Panc1 (cell line): ENCODE results near the gene ZHX3. TPM values are rescaled to one million over a fixed set of nuclear protein-coding genes. Genes with fewer than 3 reads are reported as not detected.

ENCODE experiments used
- ATAC-seq: fragments of 200-7000 bp; cut with Tn5 transposase; 2 replicates; pipeline ENCODE4 v1.9.1; 2020; ENCODE audit warnings: mild to moderate bottlenecking, moderate library complexity
- BruUV-seq: library from RNA; stranded (reverse); fragments of 400-500 nt; replicated peaks from 2 replicates; lab custom pipeline; 2021; lab: Mats Ljungman, UMichigan
- CTCF ChIA-PET: fragments of 300-600 bp; sonication (Branson Sonifier 250); formaldehyde crosslinking; loops from one replicate; lab custom pipeline; 2022; ENCODE audit warnings: antibody characterized with exemption; lab: Charles Lee
- POLR2A ChIA-PET: fragments of 300-600 bp; sonication (Branson Sonifier 250); formaldehyde crosslinking; loops from one replicate; lab custom pipeline; 2022; ENCODE audit warnings: antibody characterized with exemption; lab: Charles Lee
- DNase-seq: peaks from one replicate; pipeline ENCODE4 v3.0.0-alpha.2; 2010; ENCODE audit warnings: low read depth, low spot score
- H3K27ac ChIP-seq: 2 replicates; pipeline ENCODE4 v1.5.1; 2011; ENCODE audit warnings: mild to moderate bottlenecking, low read length, inconsistent platforms
- H3K27me3 ChIP-seq: fragments of 200-500 bp; sonication (Bioruptor generic); 2 replicates; pipeline ENCODE4 v1.6.0; 2014; ENCODE audit warnings: low read length, inconsistent platforms; ENCODE audit not compliant: control insufficient read depth, insufficient read depth
- H3K36me3 ChIP-seq: fragments of 200-500 bp; sonication (Bioruptor generic); 2 replicates; pipeline ENCODE4 v1.5.1; 2014; ENCODE audit warnings: inconsistent platforms, mild to moderate bottlenecking, low read length, moderate library complexity; ENCODE audit not compliant: control insufficient read depth, insufficient read depth
- H3K4me1 ChIP-seq: 2 replicates; pipeline ENCODE4 v1.5.1; 2011; ENCODE audit warnings: inconsistent platforms, mild to moderate bottlenecking, low read length, moderate library complexity; ENCODE audit not compliant: control insufficient read depth, insufficient read depth
- H3K4me3 ChIP-seq, 2 experiments: 2 replicates each; pipeline ENCODE4 v1.5.1; 2011 to 2012; ENCODE audit warnings: low read depth in 2 of 2, low read length in 2 of 2, mild to moderate bottlenecking in 2 of 2, inconsistent platforms in 1 of 2, moderate library complexity in 1 of 2
- H3K9me3 ChIP-seq: fragments of 200-500 bp; sonication (Bioruptor generic); 2 replicates; pipeline ENCODE4 v1.5.1; 2014; ENCODE audit warnings: low read depth, mild to moderate bottlenecking, inconsistent platforms, low read length, moderate library complexity; ENCODE audit not compliant: control insufficient read depth, insufficient read depth
- POLR2AphosphoS5 ChIP-seq: IDR thresholded peaks from 2 replicates; pipeline ENCODE4 v1.6.1; 2012; ENCODE audit warnings: mild to moderate bottlenecking, low read depth, low read length, moderate library complexity
- SIN3A ChIP-seq: IDR thresholded peaks from 2 replicates; pipeline ENCODE4 v1.6.1; 2012; ENCODE audit warnings: low read depth, mild to moderate bottlenecking, low read length, moderate library complexity, borderline replicate concordance; ENCODE audit not compliant: insufficient read depth
- TCF7L2 ChIP-seq: IDR thresholded peaks from 2 replicates; pipeline ENCODE4 v1.6.1; 2011; ENCODE audit warnings: mild to moderate bottlenecking, low read depth, low read length, inconsistent platforms
- in situ Hi-C: cut with HindIII; loops from 2 replicates; pipeline ENCODE4 v1.10.0; 2016; ENCODE audit warnings: low sequenced_read_pairs, low pct_unique_long_range_greater_than_20kb
- intact Hi-C: fragments of 100-400 bp; cut with micrococcal nuclease; formaldehyde crosslinking; loops from one replicate; pipeline ENCODE4 v1.10.0; 2022; ENCODE audit not compliant: unreplicated experiment
- total RNA-seq: library from RNA; stranded (reverse); gene quantifications from one replicate; pipeline ENCODE4 v1.2.1, GENCODE V29; 2021; ENCODE audit not compliant: unreplicated experiment
- TF ChIP-seq, protein P1 (sequence below): fragments of 450-650 bp; IDR thresholded peaks from 2 replicates; pipeline ENCODE4 v1.5.1; 2017; ENCODE audit warnings: mild to moderate bottlenecking
- TF ChIP-seq, protein P2 (sequence below), 2 experiments: IDR thresholded peaks; 2 replicates each; pipeline ENCODE4 v1.6.1; 2011 to 2012; ENCODE audit warnings: low read depth in 2 of 2, control low read depth in 1 of 2, low read length in 1 of 2, mild to moderate bottlenecking in 1 of 2, moderate library complexity in 1 of 2; ENCODE audit not compliant: insufficient read depth in 1 of 2

ZHX3 gene
- total RNA-seq, 1 experiment from 2014 or later = 19.8 TPM

DNA sequence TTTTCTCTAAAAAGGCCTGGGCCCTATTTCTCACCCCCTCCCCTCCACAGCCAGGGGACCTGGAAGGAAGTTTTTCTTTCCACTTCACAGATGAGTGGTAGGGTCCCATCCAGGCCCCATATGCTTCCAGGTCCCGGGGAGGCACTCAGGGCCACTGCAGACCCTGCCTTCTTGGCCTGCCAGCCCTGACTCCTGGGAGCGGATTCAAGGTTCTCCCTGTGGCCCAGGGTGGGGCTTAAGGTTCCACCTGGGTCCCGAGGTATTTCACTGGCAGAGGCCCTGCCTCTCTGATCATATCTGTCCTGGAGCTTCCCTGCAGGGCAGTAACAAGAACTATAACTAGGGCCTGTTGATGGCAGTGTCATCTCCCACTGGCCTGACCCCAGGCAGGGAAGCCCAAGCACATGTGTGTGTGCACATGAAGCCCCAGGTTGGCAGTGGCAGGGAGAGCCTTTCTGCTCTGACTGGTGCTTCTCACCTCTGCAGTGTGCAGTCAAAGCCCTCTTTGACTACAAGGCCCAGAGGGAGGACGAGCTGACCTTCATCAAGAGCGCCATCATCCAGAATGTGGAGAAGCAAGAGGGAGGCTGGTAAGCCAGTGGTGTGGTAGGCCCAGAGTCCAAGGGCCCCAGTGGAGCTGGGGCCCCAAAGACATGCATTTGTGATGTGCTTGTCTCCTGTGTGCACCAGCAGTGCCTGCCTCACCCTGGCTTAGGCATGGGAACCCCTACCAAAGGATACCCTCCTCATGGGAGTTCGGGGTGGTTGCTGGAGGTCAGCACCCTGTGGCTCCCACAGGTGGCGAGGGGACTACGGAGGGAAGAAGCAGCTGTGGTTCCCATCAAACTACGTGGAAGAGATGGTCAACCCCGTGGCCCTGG lies 149.0 kb downstream of the ZHX3 start:
- Histone ChIP-seq H3K36me3 (no peaks in the 10 kb centered on the region; the same call in 1 of the 2 replicates), H3K27me3 (no peaks in the 10 kb centered on the region), H3K27ac (no peak overlapping the region), H3K4me1 (no peaks in the 10 kb centered on the region), H3K4me3 (no peak overlapping the region), H3K9me3 (no peaks in the 10 kb centered on the region)
- POLR2A ChIA-PET = no interaction called here
- in situ Hi-C loops = no loop called here
- TF ChIP-seq POLR2AphosphoS5 = no peak
- TF ChIP-seq, protein P1, sequence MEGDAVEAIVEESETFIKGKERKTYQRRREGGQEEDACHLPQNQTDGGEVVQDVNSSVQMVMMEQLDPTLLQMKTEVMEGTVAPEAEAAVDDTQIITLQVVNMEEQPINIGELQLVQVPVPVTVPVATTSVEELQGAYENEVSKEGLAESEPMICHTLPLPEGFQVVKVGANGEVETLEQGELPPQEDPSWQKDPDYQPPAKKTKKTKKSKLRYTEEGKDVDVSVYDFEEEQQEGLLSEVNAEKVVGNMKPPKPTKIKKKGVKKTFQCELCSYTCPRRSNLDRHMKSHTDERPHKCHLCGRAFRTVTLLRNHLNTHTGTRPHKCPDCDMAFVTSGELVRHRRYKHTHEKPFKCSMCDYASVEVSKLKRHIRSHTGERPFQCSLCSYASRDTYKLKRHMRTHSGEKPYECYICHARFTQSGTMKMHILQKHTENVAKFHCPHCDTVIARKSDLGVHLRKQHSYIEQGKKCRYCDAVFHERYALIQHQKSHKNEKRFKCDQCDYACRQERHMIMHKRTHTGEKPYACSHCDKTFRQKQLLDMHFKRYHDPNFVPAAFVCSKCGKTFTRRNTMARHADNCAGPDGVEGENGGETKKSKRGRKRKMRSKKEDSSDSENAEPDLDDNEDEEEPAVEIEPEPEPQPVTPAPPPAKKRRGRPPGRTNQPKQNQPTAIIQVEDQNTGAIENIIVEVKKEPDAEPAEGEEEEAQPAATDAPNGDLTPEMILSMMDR = no peak
- TF ChIP-seq TCF7L2 = no peak
- no peak for TF ChIP-seq SIN3A
- TF ChIP-seq, protein P2, sequence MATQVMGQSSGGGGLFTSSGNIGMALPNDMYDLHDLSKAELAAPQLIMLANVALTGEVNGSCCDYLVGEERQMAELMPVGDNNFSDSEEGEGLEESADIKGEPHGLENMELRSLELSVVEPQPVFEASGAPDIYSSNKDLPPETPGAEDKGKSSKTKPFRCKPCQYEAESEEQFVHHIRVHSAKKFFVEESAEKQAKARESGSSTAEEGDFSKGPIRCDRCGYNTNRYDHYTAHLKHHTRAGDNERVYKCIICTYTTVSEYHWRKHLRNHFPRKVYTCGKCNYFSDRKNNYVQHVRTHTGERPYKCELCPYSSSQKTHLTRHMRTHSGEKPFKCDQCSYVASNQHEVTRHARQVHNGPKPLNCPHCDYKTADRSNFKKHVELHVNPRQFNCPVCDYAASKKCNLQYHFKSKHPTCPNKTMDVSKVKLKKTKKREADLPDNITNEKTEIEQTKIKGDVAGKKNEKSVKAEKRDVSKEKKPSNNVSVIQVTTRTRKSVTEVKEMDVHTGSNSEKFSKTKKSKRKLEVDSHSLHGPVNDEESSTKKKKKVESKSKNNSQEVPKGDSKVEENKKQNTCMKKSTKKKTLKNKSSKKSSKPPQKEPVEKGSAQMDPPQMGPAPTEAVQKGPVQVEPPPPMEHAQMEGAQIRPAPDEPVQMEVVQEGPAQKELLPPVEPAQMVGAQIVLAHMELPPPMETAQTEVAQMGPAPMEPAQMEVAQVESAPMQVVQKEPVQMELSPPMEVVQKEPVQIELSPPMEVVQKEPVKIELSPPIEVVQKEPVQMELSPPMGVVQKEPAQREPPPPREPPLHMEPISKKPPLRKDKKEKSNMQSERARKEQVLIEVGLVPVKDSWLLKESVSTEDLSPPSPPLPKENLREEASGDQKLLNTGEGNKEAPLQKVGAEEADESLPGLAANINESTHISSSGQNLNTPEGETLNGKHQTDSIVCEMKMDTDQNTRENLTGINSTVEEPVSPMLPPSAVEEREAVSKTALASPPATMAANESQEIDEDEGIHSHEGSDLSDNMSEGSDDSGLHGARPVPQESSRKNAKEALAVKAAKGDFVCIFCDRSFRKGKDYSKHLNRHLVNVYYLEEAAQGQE (IDR thresholded peaks at IDR 0.05; ENCODE audit: insufficient read depth in 1 of 2, low read depth in 2 of 2, low read length in 1 of 2) = no peak
- DNase-seq = no peak
- no peak for ATAC-seq
- intact Hi-C loops = no loop called here
- CTCF ChIA-PET = no interaction called here
- no TSS peak for BruUV-seq

DNA sequence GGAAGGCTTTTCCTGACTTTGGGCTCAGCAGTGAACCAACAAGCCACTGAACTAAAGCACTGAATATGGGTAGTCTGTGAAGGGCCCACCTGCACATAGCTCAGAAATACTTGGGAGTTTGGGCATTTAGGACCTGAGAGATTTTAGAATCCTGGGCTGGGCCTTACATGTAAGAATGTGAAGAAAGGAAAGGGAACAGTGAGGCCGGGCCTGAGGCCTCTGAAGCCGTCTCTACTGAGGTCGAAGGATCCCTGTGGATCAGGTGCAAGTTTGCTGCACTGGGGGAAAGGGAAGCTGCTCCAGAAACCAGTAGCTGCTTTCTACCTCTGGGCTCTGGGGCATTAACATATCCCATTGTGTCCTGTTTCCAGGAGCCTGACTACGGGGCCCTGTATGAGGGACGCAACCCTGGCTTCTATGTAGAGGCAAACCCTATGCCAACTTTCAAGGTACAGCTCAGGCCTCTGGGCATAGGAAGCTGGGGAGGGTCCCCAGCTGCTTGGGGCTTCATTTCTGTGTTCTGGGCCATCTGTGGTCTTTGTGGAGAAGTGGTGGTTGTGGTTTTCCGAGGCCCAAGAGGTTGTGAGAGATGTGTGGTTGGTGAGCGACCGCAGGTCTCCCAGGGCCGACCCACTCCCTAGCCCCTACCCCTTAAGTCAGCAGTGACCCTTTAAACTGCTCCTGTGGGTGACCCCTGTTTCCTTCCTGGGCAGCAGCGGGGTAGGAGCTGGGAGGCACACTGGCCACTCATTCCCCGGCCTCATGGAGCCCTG lies 149.9 kb downstream of the ZHX3 start:
- TF ChIP-seq, protein P1 = no peak
- TF ChIP-seq TCF7L2 (no peak), SIN3A (no peak)
- DNase-seq (no peak), ATAC-seq (no peak)
- BruUV-seq = no TSS peak
- no peaks in the 10 kb centered on the region for H3K9me3 ChIP-seq
- no peaks in the 10 kb centered on the region; the same call in 1 of the 2 replicates for H3K36me3 ChIP-seq
- CTCF ChIA-PET = no interaction called here
- no peak overlapping the region for H3K27ac ChIP-seq
- POLR2A ChIA-PET = no interaction called here
- H3K27me3 ChIP-seq = no peaks in the 10 kb centered on the region
- no peaks in the 10 kb centered on the region for H3K4me1 ChIP-seq
- no peak overlapping the region for H3K4me3 ChIP-seq
- in situ Hi-C loops = no loop called here
- intact Hi-C loops = no loop called here
